Panc1 (cell line): ENCODE results near the gene KAT2B. TPM values are rescaled to one million over a fixed set of nuclear protein-coding genes. Genes with fewer than 3 reads are reported as not detected.

ENCODE experiments used
- ATAC-seq: fragments of 200-7000 bp; cut with Tn5 transposase; 2 replicates; pipeline ENCODE4 v1.9.1; 2020; ENCODE audit warnings: mild to moderate bottlenecking, moderate library complexity
- BruUV-seq: library from RNA; stranded (reverse); fragments of 400-500 nt; replicated peaks from 2 replicates; lab custom pipeline; 2021; lab: Mats Ljungman, UMichigan
- CTCF ChIA-PET: fragments of 300-600 bp; sonication (Branson Sonifier 250); formaldehyde crosslinking; loops from one replicate; lab custom pipeline; 2022; ENCODE audit warnings: antibody characterized with exemption; lab: Charles Lee
- POLR2A ChIA-PET: fragments of 300-600 bp; sonication (Branson Sonifier 250); formaldehyde crosslinking; loops from one replicate; lab custom pipeline; 2022; ENCODE audit warnings: antibody characterized with exemption; lab: Charles Lee
- DNase-seq: peaks from one replicate; pipeline ENCODE4 v3.0.0-alpha.2; 2010; ENCODE audit warnings: low read depth, low spot score
- H3K27ac ChIP-seq: 2 replicates; pipeline ENCODE4 v1.5.1; 2011; ENCODE audit warnings: mild to moderate bottlenecking, low read length, inconsistent platforms
- H3K27me3 ChIP-seq: fragments of 200-500 bp; sonication (Bioruptor generic); 2 replicates; pipeline ENCODE4 v1.6.0; 2014; ENCODE audit warnings: low read length, inconsistent platforms; ENCODE audit not compliant: control insufficient read depth, insufficient read depth
- H3K36me3 ChIP-seq: fragments of 200-500 bp; sonication (Bioruptor generic); 2 replicates; pipeline ENCODE4 v1.5.1; 2014; ENCODE audit warnings: inconsistent platforms, mild to moderate bottlenecking, low read length, moderate library complexity; ENCODE audit not compliant: control insufficient read depth, insufficient read depth
- H3K4me1 ChIP-seq: 2 replicates; pipeline ENCODE4 v1.5.1; 2011; ENCODE audit warnings: inconsistent platforms, mild to moderate bottlenecking, low read length, moderate library complexity; ENCODE audit not compliant: control insufficient read depth, insufficient read depth
- H3K4me3 ChIP-seq, 2 experiments: 2 replicates each; pipeline ENCODE4 v1.5.1; 2011 to 2012; ENCODE audit warnings: low read depth in 2 of 2, low read length in 2 of 2, mild to moderate bottlenecking in 2 of 2, inconsistent platforms in 1 of 2, moderate library complexity in 1 of 2
- H3K9me3 ChIP-seq: fragments of 200-500 bp; sonication (Bioruptor generic); 2 replicates; pipeline ENCODE4 v1.5.1; 2014; ENCODE audit warnings: low read depth, mild to moderate bottlenecking, inconsistent platforms, low read length, moderate library complexity; ENCODE audit not compliant: control insufficient read depth, insufficient read depth
- CTCF ChIP-seq: fragments of 450-650 bp; IDR thresholded peaks from 2 replicates; pipeline ENCODE4 v1.5.1; 2017; ENCODE audit warnings: mild to moderate bottlenecking
- POLR2AphosphoS5 ChIP-seq: IDR thresholded peaks from 2 replicates; pipeline ENCODE4 v1.6.1; 2012; ENCODE audit warnings: mild to moderate bottlenecking, low read depth, low read length, moderate library complexity
- REST ChIP-seq, 2 experiments: IDR thresholded peaks; 2 replicates each; pipeline ENCODE4 v1.6.1; 2011 to 2012; ENCODE audit warnings: low read depth in 2 of 2, control low read depth in 1 of 2, low read length in 1 of 2, mild to moderate bottlenecking in 1 of 2, moderate library complexity in 1 of 2; ENCODE audit not compliant: insufficient read depth in 1 of 2
- SIN3A ChIP-seq: IDR thresholded peaks from 2 replicates; pipeline ENCODE4 v1.6.1; 2012; ENCODE audit warnings: low read depth, mild to moderate bottlenecking, low read length, moderate library complexity, borderline replicate concordance; ENCODE audit not compliant: insufficient read depth
- TCF7L2 ChIP-seq: IDR thresholded peaks from 2 replicates; pipeline ENCODE4 v1.6.1; 2011; ENCODE audit warnings: mild to moderate bottlenecking, low read depth, low read length, inconsistent platforms
- in situ Hi-C: cut with HindIII; loops from 2 replicates; pipeline ENCODE4 v1.10.0; 2016; ENCODE audit warnings: low sequenced_read_pairs, low pct_unique_long_range_greater_than_20kb
- intact Hi-C: fragments of 100-400 bp; cut with micrococcal nuclease; formaldehyde crosslinking; loops from one replicate; pipeline ENCODE4 v1.10.0; 2022; ENCODE audit not compliant: unreplicated experiment
- total RNA-seq: library from RNA; stranded (reverse); gene quantifications from one replicate; pipeline ENCODE4 v1.2.1, GENCODE V29; 2021; ENCODE audit not compliant: unreplicated experiment

Gene KAT2B
- total RNA-seq, 1 experiment from 2014 or later, result 16.4 TPM

- BruUV-seq, result no TSS peak
- no peak for ATAC-seq
- intact Hi-C loops (no loop called here), in situ Hi-C loops (no loop called here)
- DNase-seq, result no peak
- ChIA-PET CTCF (no interaction called here), POLR2A (no interaction called here)
- Histone ChIP-seq H3K9me3 (no peaks in the 10 kb centered on the region), H3K27me3 (no peaks in the 10 kb centered on the region), H3K4me1 (no peaks in the 10 kb centered on the region; the same call in 1 of the 2 replicates), H3K36me3 (no peaks in the 10 kb centered on the region), H3K27ac (no peak overlapping the region), H3K4me3 (no peak overlapping the region)
- TF ChIP-seq POLR2AphosphoS5 (no peak), REST (IDR thresholded peaks at IDR 0.05; ENCODE audit: insufficient read depth in 1 of 2, low read depth in 2 of 2, low read length in 1 of 2) (no peak), CTCF (no peak), TCF7L2 (no peak), SIN3A (no peak)
Measured at GRCh38 chr3:20047976-20048883, 8.0 kb downstream of the KAT2B start.

GRCh38 chr3:20051123-20051806 is 11.0 kb downstream of the KAT2B start:
- TF ChIP-seq TCF7L2 (no peak), SIN3A (no peak), REST (IDR thresholded peaks at IDR 0.05; ENCODE audit: insufficient read depth in 1 of 2, low read depth in 2 of 2, low read length in 1 of 2) (no peak), CTCF (no peak), POLR2AphosphoS5 (no peak)
- Histone ChIP-seq H3K36me3 (no peaks in the 10 kb centered on the region), H3K4me1 (peaks cover 9% of the 10 kb centered on the region), H3K4me3 (no peak overlapping the region), H3K27me3 (no peaks in the 10 kb centered on the region), H3K27ac (no peak overlapping the region), H3K9me3 (no peaks in the 10 kb centered on the region)
- DNase-seq (no peak), ATAC-seq (no peak)
- ChIA-PET POLR2A (no interaction called here), CTCF (no interaction called here)
- in situ Hi-C loops (no loop called here), intact Hi-C loops (no loop called here)
- no TSS peak for BruUV-seq
